T47D (cell line): ENCODE measurements around the gene SAFB2.

Experiments used
- DNase-seq, 2 experiments: peaks; one replicate each; pipeline versions ENCODE4 v3.0.0 to v3.0.0-alpha.2; 2011 to 2012; ENCODE audit warnings: low read depth in 1 of 2, low spot score in 1 of 2
- JUND ChIP-seq: IDR thresholded peaks from 2 replicates; pipeline ENCODE4 v1.6.1; 2012; ENCODE audit warnings: low read depth
- in situ Hi-C: cut with HindIII; loops from 2 replicates; pipeline ENCODE4 v1.10.0; 2016; ENCODE audit warnings: low sequenced_read_pairs, low pct_unique_long_range_greater_than_20kb

SAFB2 gene

GRCh38 chr19:5593343-5594255, 29.0 kb downstream of the SAFB2 start:
- TF ChIP-seq JUND: no peak
- in situ Hi-C loops: no loop called here

GRCh38 chr19:5592531-5593342, 29.8 kb downstream of the SAFB2 start:
- DNase-seq: no peak
- TF ChIP-seq JUND: no peak
- in situ Hi-C loops: no loop called here

More at GRCh38 chr19:5593343-5594255, 29.0 kb downstream of the SAFB2 start:
- no peak for DNase-seq

DNA sequence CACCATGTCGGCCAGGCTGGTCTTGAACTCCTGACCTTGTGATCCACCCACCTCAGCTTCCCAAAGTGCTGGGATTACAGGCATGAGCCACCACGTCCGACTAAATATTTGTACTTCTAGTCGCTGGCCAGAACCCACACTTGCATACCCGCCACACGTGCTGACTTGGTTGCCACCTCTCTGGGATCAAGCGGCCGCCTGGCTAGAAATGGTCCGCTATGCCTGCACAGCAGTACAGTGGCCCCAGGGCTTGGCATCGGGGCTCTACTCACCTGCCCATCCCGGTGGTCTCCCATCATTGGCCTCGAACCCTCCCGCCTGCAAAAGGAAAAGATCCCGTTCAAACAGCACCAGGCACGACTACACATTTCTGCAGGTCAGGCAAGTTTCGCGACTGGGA, 31.1 kb downstream of the SAFB2 start:
- no peak for DNase-seq
- in situ Hi-C loops: no loop called here
- TF ChIP-seq JUND: no peak

DNA sequence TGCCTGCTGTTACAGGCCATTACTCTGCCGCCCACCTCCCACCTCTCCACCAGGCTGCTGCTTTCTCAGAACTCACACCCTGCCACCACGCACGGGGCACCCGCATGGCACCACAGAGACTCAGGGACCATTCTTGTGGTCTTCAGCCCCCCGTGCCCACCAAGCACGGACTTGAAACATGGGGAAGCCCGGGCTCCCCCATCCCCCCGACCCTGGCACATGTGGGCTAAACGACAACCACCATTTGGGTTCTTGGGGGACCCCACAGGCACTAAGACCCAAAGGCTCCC, 31.8 kb downstream of the SAFB2 start:
- in situ Hi-C loops: no loop called here
- no peak for TF ChIP-seq JUND
- no peak for DNase-seq

DNA sequence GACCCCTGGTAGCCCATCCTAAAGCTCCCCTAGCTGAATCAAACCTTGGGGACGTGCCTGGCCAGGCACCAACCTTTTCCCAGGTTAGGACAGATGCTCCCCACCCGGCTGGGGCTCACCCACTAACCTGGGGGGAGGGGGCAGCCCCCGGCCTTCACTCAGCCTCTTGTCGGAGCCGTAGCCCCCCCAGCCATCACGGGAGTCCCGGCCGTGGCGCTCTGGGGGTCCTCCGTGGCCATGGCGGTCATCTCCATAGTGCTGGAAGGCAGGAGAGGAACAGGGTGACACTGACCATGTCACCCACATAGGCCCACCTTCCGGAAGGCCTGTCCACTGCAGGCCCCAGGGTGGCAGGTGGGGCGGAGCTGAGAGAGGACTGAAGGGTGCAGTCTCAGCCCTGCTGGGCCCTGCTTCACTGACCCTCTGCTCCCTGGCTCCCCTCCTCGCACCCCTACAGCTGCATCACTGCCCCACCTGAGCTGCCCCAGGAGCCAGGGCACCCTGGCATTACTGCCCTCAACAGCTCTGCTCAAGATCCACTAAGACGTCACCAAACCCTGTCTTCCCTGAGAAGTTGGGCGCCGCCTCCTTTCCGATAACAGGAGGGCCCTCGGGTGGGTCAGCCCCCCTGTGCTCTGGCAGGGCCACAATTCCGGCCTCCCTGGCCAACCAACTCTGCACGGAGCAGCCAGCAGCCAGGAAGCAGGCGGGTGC, 32.3 kb downstream of the SAFB2 start:
- TF ChIP-seq JUND: no peak
- no peak for DNase-seq
- in situ Hi-C loops: no loop called here

- in situ Hi-C loops: no loop called here
- TF ChIP-seq JUND: no peak
- DNase-seq: no peak
These were observed 33.5 kb downstream of the SAFB2 start for GRCh38 chr19:5588906-5589676.

GRCh38 chr19:5588441-5588840, 34.1 kb downstream of the SAFB2 start:
- in situ Hi-C loops: no loop called here
- DNase-seq: no peak
- no peak for TF ChIP-seq JUND

GRCh38 chr19:5587661-5588060, 34.9 kb downstream of the SAFB2 start:
- TF ChIP-seq JUND: no peak
- DNase-seq: no peak
- in situ Hi-C loops: no loop called here

- in situ Hi-C loops: no loop called here
- no peak for DNase-seq
- TF ChIP-seq JUND: no peak
These were observed 35.5 kb downstream of the SAFB2 start for GRCh38 chr19:5587071-5587455.

GRCh38 chr19:5586300-5587070, 36.1 kb downstream of the SAFB2 start:
- DNase-seq: no peak
- TF ChIP-seq JUND: no peak
- in situ Hi-C loops: no loop called here

DNA sequence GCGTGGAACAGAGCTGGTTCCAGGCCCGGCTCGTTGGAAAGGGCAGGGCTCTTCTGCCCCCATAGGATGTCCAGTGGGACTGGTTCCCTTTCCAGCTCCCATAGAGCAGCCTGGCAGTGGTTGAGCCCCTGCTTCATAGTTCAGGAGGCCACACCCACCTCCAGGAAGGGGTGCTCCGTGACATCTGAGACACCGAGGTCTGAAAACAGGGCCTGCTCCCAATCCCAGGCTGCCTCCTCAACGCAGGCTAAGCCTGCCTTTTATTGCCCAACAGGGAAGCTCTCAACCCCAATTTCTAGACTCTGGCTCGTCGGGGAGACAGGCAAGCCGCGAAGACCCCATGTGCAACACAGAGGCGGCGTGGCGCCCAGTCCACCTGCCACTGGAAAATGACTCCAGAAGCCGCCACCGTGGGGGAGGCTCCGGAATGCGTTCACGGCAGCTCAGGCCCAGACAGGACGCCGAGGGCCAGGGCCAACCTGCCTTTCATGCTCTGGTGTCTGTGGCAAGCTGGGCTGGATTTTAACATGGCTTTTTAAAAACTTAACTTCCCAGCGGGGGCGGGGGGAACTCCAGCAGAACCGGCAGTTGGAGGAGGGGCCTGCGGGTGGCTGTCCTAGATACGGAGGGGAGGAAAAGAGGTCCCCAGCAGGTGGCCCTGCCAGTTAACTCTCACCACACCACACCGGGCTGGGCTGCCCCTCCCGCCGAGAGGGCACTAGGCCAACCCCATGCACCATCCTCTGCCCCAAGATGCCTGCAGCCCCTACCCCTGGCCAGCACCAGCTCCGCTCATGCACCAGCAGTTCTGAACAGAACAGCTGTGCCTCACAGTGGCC, 36.9 kb downstream of the SAFB2 start:
- in situ Hi-C loops: no loop called here
- TF ChIP-seq JUND: no peak
- no peak for DNase-seq
